ENCODE results near the gene ROCK2. TPM values are rescaled to one million over a fixed set of nuclear protein-coding genes. Genes with fewer than 3 reads are reported as not detected.

ROCK2 gene
- total RNA-seq, 1 experiment from 2014 or later = 25.9 TPM

- no peak overlapping the region for H3K27ac Mint-ChIP-seq
- no peak for TF ChIP-seq RORB (CRISPR knock-in tag; IDR thresholded peaks at IDR 0.05)
- TF ChIP-seq E2F5 (CRISPR knock-in tag; IDR thresholded peaks at IDR 0.05) = no peak
- TF ChIP-seq NR2C2 (CRISPR knock-in tag; IDR thresholded peaks at IDR 0.05) = no peak
- no peak for TF ChIP-seq ZNF232 (CRISPR knock-in tag; IDR thresholded peaks at IDR 0.05)
- TF ChIP-seq, protein P1, sequence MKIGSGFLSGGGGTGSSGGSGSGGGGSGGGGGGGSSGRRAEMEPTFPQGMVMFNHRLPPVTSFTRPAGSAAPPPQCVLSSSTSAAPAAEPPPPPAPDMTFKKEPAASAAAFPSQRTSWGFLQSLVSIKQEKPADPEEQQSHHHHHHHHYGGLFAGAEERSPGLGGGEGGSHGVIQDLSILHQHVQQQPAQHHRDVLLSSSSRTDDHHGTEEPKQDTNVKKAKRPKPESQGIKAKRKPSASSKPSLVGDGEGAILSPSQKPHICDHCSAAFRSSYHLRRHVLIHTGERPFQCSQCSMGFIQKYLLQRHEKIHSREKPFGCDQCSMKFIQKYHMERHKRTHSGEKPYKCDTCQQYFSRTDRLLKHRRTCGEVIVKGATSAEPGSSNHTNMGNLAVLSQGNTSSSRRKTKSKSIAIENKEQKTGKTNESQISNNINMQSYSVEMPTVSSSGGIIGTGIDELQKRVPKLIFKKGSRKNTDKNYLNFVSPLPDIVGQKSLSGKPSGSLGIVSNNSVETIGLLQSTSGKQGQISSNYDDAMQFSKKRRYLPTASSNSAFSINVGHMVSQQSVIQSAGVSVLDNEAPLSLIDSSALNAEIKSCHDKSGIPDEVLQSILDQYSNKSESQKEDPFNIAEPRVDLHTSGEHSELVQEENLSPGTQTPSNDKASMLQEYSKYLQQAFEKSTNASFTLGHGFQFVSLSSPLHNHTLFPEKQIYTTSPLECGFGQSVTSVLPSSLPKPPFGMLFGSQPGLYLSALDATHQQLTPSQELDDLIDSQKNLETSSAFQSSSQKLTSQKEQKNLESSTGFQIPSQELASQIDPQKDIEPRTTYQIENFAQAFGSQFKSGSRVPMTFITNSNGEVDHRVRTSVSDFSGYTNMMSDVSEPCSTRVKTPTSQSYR (CRISPR knock-in tag; IDR thresholded peaks at IDR 0.05) = no peak
- TF ChIP-seq, protein P2, sequence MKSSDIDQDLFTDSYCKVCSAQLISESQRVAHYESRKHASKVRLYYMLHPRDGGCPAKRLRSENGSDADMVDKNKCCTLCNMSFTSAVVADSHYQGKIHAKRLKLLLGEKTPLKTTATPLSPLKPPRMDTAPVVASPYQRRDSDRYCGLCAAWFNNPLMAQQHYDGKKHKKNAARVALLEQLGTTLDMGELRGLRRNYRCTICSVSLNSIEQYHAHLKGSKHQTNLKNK (CRISPR knock-in tag; IDR thresholded peaks at IDR 0.05) = no peak
- no peak for TF ChIP-seq ZNF121 (CRISPR knock-in tag; IDR thresholded peaks at IDR 0.05)
- no peak for TF ChIP-seq SP1 (CRISPR knock-in tag; conservative IDR thresholded peaks at IDR 0.05)
- TF ChIP-seq CBFB (CRISPR knock-in tag; IDR thresholded peaks at IDR 0.05; ENCODE audit: low read depth) = no peak
- TF ChIP-seq, protein P3, sequence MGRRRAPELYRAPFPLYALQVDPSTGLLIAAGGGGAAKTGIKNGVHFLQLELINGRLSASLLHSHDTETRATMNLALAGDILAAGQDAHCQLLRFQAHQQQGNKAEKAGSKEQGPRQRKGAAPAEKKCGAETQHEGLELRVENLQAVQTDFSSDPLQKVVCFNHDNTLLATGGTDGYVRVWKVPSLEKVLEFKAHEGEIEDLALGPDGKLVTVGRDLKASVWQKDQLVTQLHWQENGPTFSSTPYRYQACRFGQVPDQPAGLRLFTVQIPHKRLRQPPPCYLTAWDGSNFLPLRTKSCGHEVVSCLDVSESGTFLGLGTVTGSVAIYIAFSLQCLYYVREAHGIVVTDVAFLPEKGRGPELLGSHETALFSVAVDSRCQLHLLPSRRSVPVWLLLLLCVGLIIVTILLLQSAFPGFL (CRISPR knock-in tag; IDR thresholded peaks at IDR 0.05; ENCODE audit: borderline replicate concordance) = no peak
- ATAC-seq (no peak), DNase-seq (ENCODE audit: low spot score) (no peak)
- CTCF ChIA-PET = interaction anchor here (0.8 to 1.0 kb wide), 2 partner anchors 55 to 260 kb away, joined by 3 read pairs; no protein-coding TSS in a partner anchor
- no peaks in the 10 kb centered on the region for H3K27me3 Mint-ChIP-seq (ENCODE audit: low read depth)
- H3K4me3 Mint-ChIP-seq = no peak overlapping the region
- H3K4me1 Mint-ChIP-seq = no peaks in the 10 kb centered on the region
- peaks cover 20% of the 10 kb centered on the region for H3K36me3 Mint-ChIP-seq
- POLR2A ChIA-PET = no interaction called here
- H3K9me3 Mint-ChIP-seq = no peaks in the 10 kb centered on the region
Observed at GRCh38 chr2:11187083-11187619, 157.3 kb downstream of the ROCK2 start.

DNA sequence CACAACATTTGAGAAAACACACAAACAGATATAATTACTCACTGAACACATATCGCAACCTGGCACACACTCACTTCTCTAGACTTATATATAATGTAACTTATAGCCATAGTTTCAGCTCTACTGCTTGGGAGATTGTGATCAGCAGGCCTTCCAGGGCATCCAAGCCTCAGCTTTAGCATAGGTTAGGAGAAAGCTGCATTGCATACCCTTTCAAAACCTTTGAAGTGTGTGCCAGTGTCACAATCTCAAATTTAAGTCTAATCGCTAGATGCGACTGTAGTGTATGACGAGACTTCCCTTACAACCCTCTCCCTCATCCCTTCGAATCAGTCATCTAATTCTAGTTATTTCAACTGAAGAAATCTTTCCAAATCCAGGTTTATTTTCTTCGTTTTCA is 158.3 kb downstream of the ROCK2 start:
- Mint-ChIP-seq H3K36me3 (peaks cover 19% of the 10 kb centered on the region), H3K27me3 (ENCODE audit: low read depth) (no peaks in the 10 kb centered on the region), H3K9me3 (no peaks in the 10 kb centered on the region), H3K4me3 (no peak overlapping the region), H3K27ac (no peak overlapping the region), H3K4me1 (no peaks in the 10 kb centered on the region)
- ATAC-seq = no peak
- POLR2A ChIA-PET = no interaction called here
- TF ChIP-seq NFE2L1 (CRISPR knock-in tag; IDR thresholded peaks at IDR 0.05) (no peak), ZNF671 (CRISPR knock-in tag; IDR thresholded peaks at IDR 0.05) (no peak), SP1 (CRISPR knock-in tag; conservative IDR thresholded peaks at IDR 0.05) (no peak), ZBTB21 (CRISPR knock-in tag; IDR thresholded peaks at IDR 0.05; ENCODE audit: borderline replicate concordance) (no peak), CREM (CRISPR knock-in tag; IDR thresholded peaks at IDR 0.05) (no peak), EMX1 (CRISPR knock-in tag; IDR thresholded peaks at IDR 0.05) (no peak), FOXJ3 (CRISPR knock-in tag; IDR thresholded peaks at IDR 0.05; ENCODE audit: borderline replicate concordance) (no peak), ZNF396 (CRISPR knock-in tag; IDR thresholded peaks at IDR 0.05; ENCODE audit: borderline replicate concordance) (no peak)
- TF ChIP-seq, protein P4, sequence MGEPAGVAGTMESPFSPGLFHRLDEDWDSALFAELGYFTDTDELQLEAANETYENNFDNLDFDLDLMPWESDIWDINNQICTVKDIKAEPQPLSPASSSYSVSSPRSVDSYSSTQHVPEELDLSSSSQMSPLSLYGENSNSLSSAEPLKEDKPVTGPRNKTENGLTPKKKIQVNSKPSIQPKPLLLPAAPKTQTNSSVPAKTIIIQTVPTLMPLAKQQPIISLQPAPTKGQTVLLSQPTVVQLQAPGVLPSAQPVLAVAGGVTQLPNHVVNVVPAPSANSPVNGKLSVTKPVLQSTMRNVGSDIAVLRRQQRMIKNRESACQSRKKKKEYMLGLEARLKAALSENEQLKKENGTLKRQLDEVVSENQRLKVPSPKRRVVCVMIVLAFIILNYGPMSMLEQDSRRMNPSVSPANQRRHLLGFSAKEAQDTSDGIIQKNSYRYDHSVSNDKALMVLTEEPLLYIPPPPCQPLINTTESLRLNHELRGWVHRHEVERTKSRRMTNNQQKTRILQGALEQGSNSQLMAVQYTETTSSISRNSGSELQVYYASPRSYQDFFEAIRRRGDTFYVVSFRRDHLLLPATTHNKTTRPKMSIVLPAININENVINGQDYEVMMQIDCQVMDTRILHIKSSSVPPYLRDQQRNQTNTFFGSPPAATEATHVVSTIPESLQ (CRISPR knock-in tag; IDR thresholded peaks at IDR 0.05) = no peak
- CTCF ChIA-PET = no interaction called here
- no peak for DNase-seq (ENCODE audit: low spot score)

Data from WTC11 (cell line).